ENCODE measurements around the gene GALNT17. TPM values are rescaled to one million over a fixed set of nuclear protein-coding genes. Genes with fewer than 3 reads are reported as not detected.

GALNT17 gene
- total RNA-seq, 1 experiment from 2014 or later: not detected

DNA sequence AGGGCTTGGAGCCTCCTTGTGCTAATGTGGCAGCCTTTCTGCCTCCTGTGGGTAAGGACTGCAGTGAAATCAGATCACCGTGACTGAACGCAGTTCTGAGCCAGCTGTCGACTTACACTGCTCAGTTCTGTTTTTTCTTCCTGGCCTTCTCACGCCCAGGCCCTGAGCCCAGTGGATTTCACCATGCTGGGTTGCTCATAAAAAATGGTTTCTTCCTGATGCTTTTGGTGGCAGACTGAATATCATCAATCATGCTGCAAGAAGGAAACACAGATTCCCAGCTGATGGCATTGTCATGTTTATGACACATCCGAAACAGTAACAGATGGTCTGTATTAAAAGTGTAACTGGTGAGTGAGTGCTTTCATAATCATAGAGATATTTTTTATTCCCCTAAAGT lies 389.6 kb downstream of the GALNT17 start:
- intact Hi-C loops (cut with micrococcal nuclease; ENCODE audit: unreplicated experiment): no loop called here
- no peak overlapping the region for H3K4me3 ChIP-seq (ENCODE audit: low read depth, low read length, poor library complexity, severe bottlenecking)
- peaks cover 32% of the 10 kb centered on the region for H3K9me3 ChIP-seq (ENCODE audit: low read depth, low read length, poor library complexity, severe bottlenecking)
- no TSS peak for BruUV-seq (replicated peaks)
- ChIA-PET POLR2A (ENCODE audit: low non-redundant PET) (no interaction called here), CTCF (no interaction called here)
- H3K4me1 ChIP-seq (ENCODE audit: insufficient read depth, low read length, poor library complexity, severe bottlenecking): no peaks in the 10 kb centered on the region
- no peaks in the 10 kb centered on the region for H3K27me3 ChIP-seq (replicated peaks; ENCODE audit: insufficient read depth, low read depth, low read length, poor library complexity)
- H3K36me3 ChIP-seq (ENCODE audit: insufficient read depth, low read length, poor library complexity, severe bottlenecking): no peaks in the 10 kb centered on the region
- no peak overlapping the region for H3K27ac ChIP-seq (ENCODE audit: low read depth, low read length, poor library complexity, severe bottlenecking)
- TF ChIP-seq EZH2 (IDR thresholded peaks at IDR 0.05; ENCODE audit: borderline replicate concordance, low read depth, low read length, poor library complexity, severe bottlenecking) (no peak), CTCF (conservative IDR thresholded peaks at IDR 0.05; ENCODE audit: low read depth, low read length) (no peak)
- no peak for DNase-seq (ENCODE audit: low spot score)

- TF ChIP-seq CTCF (conservative IDR thresholded peaks at IDR 0.05; ENCODE audit: low read depth, low read length): no peak
- TF ChIP-seq EZH2 (IDR thresholded peaks at IDR 0.05; ENCODE audit: borderline replicate concordance, low read depth, low read length, poor library complexity, severe bottlenecking): no peak
- H3K36me3 ChIP-seq (ENCODE audit: insufficient read depth, low read length, poor library complexity, severe bottlenecking): no peaks in the 10 kb centered on the region
- ChIA-PET CTCF (no interaction called here), POLR2A (ENCODE audit: low non-redundant PET) (no interaction called here)
- no peaks in the 10 kb centered on the region for H3K4me1 ChIP-seq (ENCODE audit: insufficient read depth, low read length, poor library complexity, severe bottlenecking)
- H3K9me3 ChIP-seq (ENCODE audit: low read depth, low read length, poor library complexity, severe bottlenecking): peaks cover 24% of the 10 kb centered on the region
- no peak overlapping the region for H3K4me3 ChIP-seq (ENCODE audit: low read depth, low read length, poor library complexity, severe bottlenecking)
- DNase-seq (ENCODE audit: low spot score): no peak
- intact Hi-C loops (cut with micrococcal nuclease; ENCODE audit: unreplicated experiment): no loop called here
- no TSS peak for BruUV-seq (replicated peaks)
- no peaks in the 10 kb centered on the region for H3K27me3 ChIP-seq (replicated peaks; ENCODE audit: insufficient read depth, low read depth, low read length, poor library complexity)
- H3K27ac ChIP-seq (ENCODE audit: low read depth, low read length, poor library complexity, severe bottlenecking): no peak overlapping the region
Observed at GRCh38 chr7:71526106-71526505, 394.2 kb downstream of the GALNT17 start.

DNA sequence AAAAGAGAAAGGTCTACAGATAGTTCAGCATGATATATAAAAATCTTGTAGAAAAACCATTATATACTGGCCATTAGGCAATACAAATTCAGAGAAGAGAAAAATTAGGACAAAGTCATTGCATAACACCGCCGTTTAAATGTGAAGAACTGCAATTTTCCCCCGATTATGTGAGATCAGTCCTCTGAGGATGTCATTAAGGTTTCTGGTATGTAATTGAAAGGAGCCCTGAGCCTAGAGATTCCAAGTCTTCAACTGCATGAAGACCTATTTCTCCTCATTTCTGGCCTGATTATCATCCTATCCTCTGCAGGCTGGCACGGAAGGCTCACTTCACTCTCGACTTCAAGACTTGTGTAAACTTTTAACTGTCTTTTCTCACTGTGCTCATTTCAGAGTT lies 395.3 kb downstream of the GALNT17 start:
- no peaks in the 10 kb centered on the region for H3K27me3 ChIP-seq (replicated peaks; ENCODE audit: insufficient read depth, low read depth, low read length, poor library complexity)
- no peak overlapping the region for H3K4me3 ChIP-seq (ENCODE audit: low read depth, low read length, poor library complexity, severe bottlenecking)
- CTCF ChIA-PET: no interaction called here
- H3K27ac ChIP-seq (ENCODE audit: low read depth, low read length, poor library complexity, severe bottlenecking): no peak overlapping the region
- intact Hi-C loops (cut with micrococcal nuclease; ENCODE audit: unreplicated experiment): no loop called here
- no peaks in the 10 kb centered on the region for H3K4me1 ChIP-seq (ENCODE audit: insufficient read depth, low read length, poor library complexity, severe bottlenecking)
- BruUV-seq (replicated peaks): no TSS peak
- peaks cover 20% of the 10 kb centered on the region for H3K9me3 ChIP-seq (ENCODE audit: low read depth, low read length, poor library complexity, severe bottlenecking)
- POLR2A ChIA-PET (ENCODE audit: low non-redundant PET): no interaction called here
- DNase-seq (ENCODE audit: low spot score): no peak
- H3K36me3 ChIP-seq (ENCODE audit: insufficient read depth, low read length, poor library complexity, severe bottlenecking): no peaks in the 10 kb centered on the region
- TF ChIP-seq CTCF (conservative IDR thresholded peaks at IDR 0.05; ENCODE audit: low read depth, low read length) (no peak), EZH2 (IDR thresholded peaks at IDR 0.05; ENCODE audit: borderline replicate concordance, low read depth, low read length, poor library complexity, severe bottlenecking) (no peak)

All from A673 (cell line).